K562 (cell line): ENCODE results near the gene EFCAB13. TPM values are rescaled to one million over a fixed set of nuclear protein-coding genes. Genes with fewer than 3 reads are reported as not detected.

Experiments
- ATAC-seq: fragments of 200-7000 bp; cut with Tn5 transposase; 3 replicates; pipeline ENCODE4 v1.9.1; 2020; ENCODE audit warnings: moderate library complexity
- BruUV-seq: library from RNA; stranded (reverse); fragments of 400-500 nt; replicated peaks from 2 replicates; lab custom pipeline; 2021; lab: Mats Ljungman, UMichigan
- CTCF ChIA-PET: fragments of 300-600 bp; formaldehyde crosslinking; extraction: SDS; loops from one replicate; lab custom pipeline; 2021; ENCODE audit warnings: low intra/inter-chr PET ratio; lab: Yijun Ruan, JAX
- POLR2A ChIA-PET: fragments of 300-600, 350-650 bp; sonication (Branson Sonifier 250); formaldehyde crosslinking; extraction: SDS; loops from one replicate; lab custom pipeline; 2021; ENCODE audit warnings: antibody characterized with exemption, inconsistent platforms; lab: Yijun Ruan, JAX
- DNase-seq, 4 experiments: peaks; one replicate each; pipeline versions ENCODE4 v3.0.0 to v3.0.0-alpha.2; 2011 to 2018; ENCODE audit warnings: low spot score in 3 of 4, mixed read lengths in 3 of 4; ENCODE audit errors: extremely low read depth in 1 of 4
- FAIRE-seq: peaks from 2 replicates; lab custom pipeline; 2011; peaks lifted over from hg19 to GRCh38; lab: Jason Lieb, UNC
- H2AFZ ChIP-seq: 2 replicates; pipeline ENCODE4 v1.6.0; 2011; ENCODE audit warnings: low read depth, low read length, control low read depth, inconsistent platforms
- H3K27ac ChIP-seq: fragments of 200-600 bp; 3 replicates; pipeline ENCODE4 v1.8.0; 2011; ENCODE audit warnings: low read depth, mild to moderate bottlenecking, control low read depth, inconsistent platforms, low read length, moderate library complexity, mixed read lengths; ENCODE audit errors: extremely low read depth
- H3K27me3 ChIP-seq, 2 experiments: fragments of 300-600 bp in 1 of 2; 2 replicates in 1 of 2; 3 replicates in 1 of 2; pipeline versions ENCODE4 v1.6.0 to v1.8.0; 2011; ENCODE audit warnings: inconsistent platforms in 2 of 2, low read length in 2 of 2, mild to moderate bottlenecking in 1 of 2, mixed read lengths in 1 of 2, moderate library complexity in 1 of 2; ENCODE audit not compliant: control insufficient read depth in 2 of 2, insufficient read depth in 2 of 2
- H3K36me3 ChIP-seq: fragments of 300-600 bp; 3 replicates; pipeline ENCODE4 v1.8.0; 2011; ENCODE audit warnings: mild to moderate bottlenecking, low read length, inconsistent platforms; ENCODE audit not compliant: control insufficient read depth, insufficient read depth
- H3K4me1 ChIP-seq, 2 experiments: fragments of 200-600 bp in 1 of 2; replicated peaks in 1 of 2; 2 replicates in 1 of 2; 3 replicates in 1 of 2; pipeline versions ENCODE4 v1.5.1 to v1.8.0; 2011; ENCODE audit warnings: inconsistent platforms in 2 of 2, low read length in 2 of 2, mild to moderate bottlenecking in 1 of 2, mixed read lengths in 1 of 2, moderate library complexity in 1 of 2; ENCODE audit not compliant: control insufficient read depth in 2 of 2, insufficient read depth in 2 of 2
- H3K4me2 ChIP-seq: 2 replicates; pipeline ENCODE4 v1.6.1; 2011; ENCODE audit warnings: low read length, control low read depth, inconsistent platforms, mixed read lengths; ENCODE audit not compliant: insufficient read depth
- H3K4me3 ChIP-seq: fragments of 200-600 bp; sonication (generic), shearing (Covaris generic); 2 replicates; pipeline ENCODE4 v1.5.1; 2016; ENCODE audit warnings: control low read depth, inconsistent platforms
- H3K79me2 ChIP-seq: fragments of 200-600 bp; 3 replicates; pipeline ENCODE4 v1.8.0; 2011; ENCODE audit warnings: low read length, inconsistent platforms; ENCODE audit not compliant: control insufficient read depth, insufficient read depth
- H3K9ac ChIP-seq, 2 experiments: 2 replicates each; pipeline versions ENCODE4 v1.6.0 to v1.6.1; 2011; ENCODE audit warnings: low read depth in 2 of 2, low read length in 2 of 2, control low read depth in 1 of 2, inconsistent platforms in 1 of 2, mild to moderate bottlenecking in 1 of 2, mixed read lengths in 1 of 2; ENCODE audit not compliant: insufficient read depth in 1 of 2
- H3K9me1 ChIP-seq: one replicate; pipeline ENCODE4 v1.6.0; 2011; ENCODE audit warnings: inconsistent platforms, mild to moderate bottlenecking, low read length, moderate library complexity; ENCODE audit not compliant: control insufficient read depth, insufficient read depth
- H3K9me3 ChIP-seq: replicated peaks from 2 replicates; pipeline ENCODE4 v1.5.1; 2011; ENCODE audit warnings: low read depth, low read length, inconsistent platforms; ENCODE audit not compliant: control insufficient read depth, insufficient read depth
- H4K20me1 ChIP-seq: replicated peaks from 2 replicates; pipeline ENCODE4 v1.6.1; 2011; ENCODE audit warnings: low read length, inconsistent platforms, mixed read lengths; ENCODE audit not compliant: control insufficient read depth, insufficient read depth
- HDGF ChIP-seq: fragments of 450-650 bp; IDR thresholded peaks from 2 replicates; pipeline ENCODE4 v1.6.1; 2016
- SETDB1 ChIP-seq: IDR thresholded peaks from one replicate; pipeline ENCODE4 v1.6.1; 2012; ENCODE audit warnings: low read length, control low read depth, inconsistent platforms
- SMARCC2 ChIP-seq: fragments of 450-650 bp; IDR thresholded peaks from 2 replicates; pipeline ENCODE4 v1.6.1; 2017; ENCODE audit warnings: antibody characterized with exemption, moderate library complexity, mild to moderate bottlenecking, low read depth
- TCFL5 ChIP-seq: fragments of 250-450 bp; sonication (Bioruptor Pico); conservative IDR thresholded peaks from 2 replicates; pipeline ENCODE4 v1.6.1; 2021; ENCODE audit warnings: mild to moderate bottlenecking, moderate library complexity, matching md5 sums
- ZEB2 ChIP-seq: fragments of 450-650 bp; IDR thresholded peaks from 2 replicates; pipeline ENCODE4 v1.6.1; 2016
- ZNF212 ChIP-seq: fragments of 450-650 bp; formaldehyde crosslinking; IDR thresholded peaks from 2 replicates; pipeline ENCODE4 v1.4.0; 2020; ENCODE audit warnings: mild to moderate bottlenecking
- ZNF584 ChIP-seq: fragments of 200-800 bp; sonication (Bioruptor generic); IDR thresholded peaks from 2 replicates; pipeline ENCODE4 v1.6.1; 2016; ENCODE audit warnings: low read depth, mild to moderate bottlenecking, missing genetic modification characterization, missing compliant biosample characterization
- WGBS: fragments of 100-300 bp; shearing (Covaris generic); methylation state at CpG from one replicate; pipeline ENCODE4 v1.1.6; 2016; ENCODE audit warnings: low coverage, mixed read lengths; ENCODE audit not compliant: insufficient coverage; ENCODE audit errors: missing lambda C conversion rate; 5-methylcytosine and 5-hydroxymethylcytosine counted together
- in situ Hi-C: fragments of 300-500 bp; cut with MboI; formaldehyde crosslinking; loops from 4 replicates; pipeline ENCODE4 v1.15.0; 2018; ENCODE audit warnings: inconsistent platforms, mixed read lengths
- intact Hi-C: fragments of 100-400 bp; cut with micrococcal nuclease; formaldehyde crosslinking; loops from 2 replicates; pipeline ENCODE4 v1.14.2; 2022
- polyA plus RNA-seq, 8 experiments: library from polyadenylated mRNA; depleted of rRNA in 4 of 8; stranded (reverse) in 5 of 8; unstranded in 3 of 8; fragments of >200 nt; fragmentation: Nextera tagmentation in 2 of 8; fragmentation: Illumina TruSeq in 1 of 8; extraction: Ambion mirVana in 2 of 8; extraction: Trizol in 1 of 8; gene quantifications; 2 replicates each; pipeline versions ENCODE4 v1.2.1 to v1.2.3, GENCODE V29; 2011 to 2014; ENCODE audit warnings: inconsistent platforms in 1 of 8, missing spikeins in 1 of 8
- total RNA-seq, 7 experiments: library from RNA; depleted of rRNA in 6 of 7; stranded (reverse); fragments of >200 nt in 6 of 7; fragmentation: Illumina TruSeq in 2 of 7; extraction: Trizol in 2 of 7; gene quantifications; 2 replicates each; pipeline versions ENCODE4 v1.2.1 to v1.2.3, GENCODE V29; 2011 to 2021; ENCODE audit warnings: low replicate concordance in 1 of 7
- TF ChIP-seq, protein P1 (sequence below): IDR thresholded peaks from 3 replicates; pipeline ENCODE4 v1.6.1; 2011; ENCODE audit warnings: borderline replicate concordance, mild to moderate bottlenecking, moderate library complexity; ENCODE audit not compliant: insufficient read length; ENCODE audit errors: extremely low read depth

EFCAB13 gene
- total and polyA plus RNA-seq, 9 of the 15 experiments (the other 6 are each of a cell fraction or from before 2014, with no cell fraction given), result 0.32 to 1.3 (median 0.95) TPM

- TF ChIP-seq ZNF212, result no peak
- TF ChIP-seq ZEB2, result no peak
- TF ChIP-seq, protein P1, sequence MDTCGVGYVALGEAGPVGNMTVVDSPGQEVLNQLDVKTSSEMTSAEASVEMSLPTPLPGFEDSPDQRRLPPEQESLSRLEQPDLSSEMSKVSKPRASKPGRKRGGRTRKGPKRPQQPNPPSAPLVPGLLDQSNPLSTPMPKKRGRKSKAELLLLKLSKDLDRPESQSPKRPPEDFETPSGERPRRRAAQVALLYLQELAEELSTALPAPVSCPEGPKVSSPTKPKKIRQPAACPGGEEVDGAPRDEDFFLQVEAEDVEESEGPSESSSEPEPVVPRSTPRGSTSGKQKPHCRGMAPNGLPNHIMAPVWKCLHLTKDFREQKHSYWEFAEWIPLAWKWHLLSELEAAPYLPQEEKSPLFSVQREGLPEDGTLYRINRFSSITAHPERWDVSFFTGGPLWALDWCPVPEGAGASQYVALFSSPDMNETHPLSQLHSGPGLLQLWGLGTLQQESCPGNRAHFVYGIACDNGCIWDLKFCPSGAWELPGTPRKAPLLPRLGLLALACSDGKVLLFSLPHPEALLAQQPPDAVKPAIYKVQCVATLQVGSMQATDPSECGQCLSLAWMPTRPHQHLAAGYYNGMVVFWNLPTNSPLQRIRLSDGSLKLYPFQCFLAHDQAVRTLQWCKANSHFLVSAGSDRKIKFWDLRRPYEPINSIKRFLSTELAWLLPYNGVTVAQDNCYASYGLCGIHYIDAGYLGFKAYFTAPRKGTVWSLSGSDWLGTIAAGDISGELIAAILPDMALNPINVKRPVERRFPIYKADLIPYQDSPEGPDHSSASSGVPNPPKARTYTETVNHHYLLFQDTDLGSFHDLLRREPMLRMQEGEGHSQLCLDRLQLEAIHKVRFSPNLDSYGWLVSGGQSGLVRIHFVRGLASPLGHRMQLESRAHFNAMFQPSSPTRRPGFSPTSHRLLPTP, result no peak
- TF ChIP-seq SETDB1, result no peak
- no peak for TF ChIP-seq SMARCC2
- TF ChIP-seq TCFL5 (CRISPR knock-in tag), result no peak
- TF ChIP-seq, all 486 proteins: peak for 0
Measured at GRCh38 chr17:47317119-47317518, 6.6 kb upstream of the EFCAB13 start (continued).

DNA sequence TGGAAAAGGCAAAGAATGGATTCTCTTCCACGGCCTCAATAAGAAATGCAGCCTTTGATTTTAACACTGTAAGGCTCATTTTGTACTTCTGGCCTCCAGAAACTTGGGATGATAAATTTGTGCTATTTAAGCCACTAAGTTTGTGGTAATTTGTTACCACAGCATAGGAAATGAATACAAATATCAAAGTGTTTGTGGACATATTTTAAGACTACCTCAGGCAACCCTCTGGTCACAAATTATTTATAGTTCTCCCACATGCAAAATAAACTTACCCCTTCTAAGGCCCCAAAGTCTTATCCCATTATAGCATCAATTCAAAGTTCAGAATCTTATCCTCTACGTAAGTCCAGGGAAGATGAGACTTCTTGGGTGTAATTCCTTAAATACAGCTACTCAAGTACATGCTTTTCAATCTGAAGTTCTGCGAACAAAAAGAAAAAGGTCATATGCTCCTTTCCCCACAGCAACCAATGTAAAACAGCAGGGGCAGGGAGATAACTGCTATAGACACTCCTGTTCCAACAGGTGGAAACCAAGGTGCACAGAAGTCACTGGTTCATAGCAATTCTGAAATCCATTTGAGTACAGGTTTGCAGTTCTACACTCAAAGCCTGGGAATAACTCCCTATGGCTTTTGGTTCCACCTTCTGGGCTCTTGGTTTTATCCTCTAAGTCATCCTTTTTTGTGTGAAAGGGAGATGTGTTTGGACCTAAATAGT, 5.4 kb upstream of the EFCAB13 start:
- Histone ChIP-seq H3K4me2 (no peak overlapping the region), H3K9me1 (no peaks in the 10 kb centered on the region), H3K4me1 (peaks cover 4 to 6% of the 10 kb centered on the region in 2 experiments; a peak in 3 of 5 replicates), H3K79me2 (no peaks in the 10 kb centered on the region), H3K9me3 (no peaks in the 10 kb centered on the region), H4K20me1 (no peaks in the 10 kb centered on the region), H3K4me3 (no peak overlapping the region), H2AFZ (no peak overlapping the region), H3K9ac (no peak overlapping the region), H3K36me3 (no peaks in the 10 kb centered on the region), H3K27me3 (no peaks in the 10 kb centered on the region), H3K27ac (no peak overlapping the region)
- POLR2A ChIA-PET, result no interaction called here
- 65% methylated on average over 3 of the region's 3 CpGs for WGBS
- CTCF ChIA-PET, result interaction anchor here (0.7 kb wide), 1 partner anchor 88 kb away, joined by 3 read pairs; no protein-coding TSS in a partner anchor
- no peak for DNase-seq
- BruUV-seq, result no TSS peak
- ATAC-seq, result no peak
- TF ChIP-seq ZNF584 (peak; percentile 98), HDGF (no peak)
- FAIRE-seq, result no peak
- in situ Hi-C loops (no loop called here), intact Hi-C loops (loop anchor here (5.0 kb wide), 2 partner anchors 294 to 376 kb away; no protein-coding TSS in a partner anchor)
